HEK293T (cell line): ENCODE measurements around the gene CFAP44.

Experiments
- BHLHE40 ChIP-seq: fragments of 450-650 bp; IDR thresholded peaks from 2 replicates; pipeline ENCODE4 v1.6.1; 2016; ENCODE audit warnings: mild to moderate bottlenecking, moderate library complexity, borderline replicate concordance
- ELF4 ChIP-seq: fragments of 450-650 bp; IDR thresholded peaks from 2 replicates; pipeline ENCODE4 v1.6.1; 2017; ENCODE audit warnings: antibody characterized with exemption
- FOXA1 ChIP-seq: fragments of 450-650 bp; IDR thresholded peaks from 2 replicates; pipeline ENCODE4 v1.6.1; 2016; ENCODE audit warnings: mild to moderate bottlenecking
- FOXM1 ChIP-seq: fragments of 450-650 bp; IDR thresholded peaks from 2 replicates; pipeline ENCODE4 v1.6.1; 2017; ENCODE audit warnings: mild to moderate bottlenecking, borderline replicate concordance
- HDGF ChIP-seq: fragments of 450-650 bp; IDR thresholded peaks from 2 replicates; pipeline ENCODE4 v1.6.1; 2017; ENCODE audit warnings: antibody characterized with exemption, borderline replicate concordance
- SUZ12 ChIP-seq: fragments of 450-650 bp; IDR thresholded peaks from 2 replicates; pipeline ENCODE4 v1.6.1; 2016; ENCODE audit warnings: mild to moderate bottlenecking
- TARDBP ChIP-seq: fragments of 450-650 bp; IDR thresholded peaks from 2 replicates; pipeline ENCODE4 v1.6.1; 2016

DNA sequence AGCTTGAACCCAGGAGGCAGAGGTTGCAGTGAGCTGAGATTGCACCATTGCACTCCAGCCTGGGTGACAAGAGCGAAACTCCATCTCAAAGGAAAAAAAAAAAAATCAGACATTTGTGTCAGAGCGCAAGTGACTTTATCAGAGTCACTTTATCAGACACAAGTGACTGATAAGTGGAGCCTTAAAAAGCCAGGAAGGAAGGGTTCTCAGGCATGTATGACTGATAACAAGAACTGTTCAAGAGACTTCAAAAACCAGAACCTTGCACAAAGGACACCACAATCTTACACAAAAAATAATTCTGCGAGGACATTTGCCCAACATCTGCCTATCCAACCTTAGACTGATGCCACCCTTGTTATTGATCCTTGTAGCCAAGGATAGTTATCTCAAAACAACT is 13.3 kb upstream of the CFAP44 start:
- TF ChIP-seq FOXM1 (no peak), HDGF (no peak), ELF4 (no peak), BHLHE40 (no peak), FOXA1 (no peak), TARDBP (no peak), SUZ12 (no peak)
